Measurements from ENCODE around the gene HAO2. TPM values are rescaled to one million over a fixed set of nuclear protein-coding genes. Genes with fewer than 3 reads are reported as not detected.
A peak's percentile ranks its signal among the peaks of the same experiment; 100 is the strongest.

HAO2 gene
- total and polyA plus RNA-seq, 2 experiments from 2014 or later = not detected

GRCh38 chr1:119331190-119331515 lies 37.4 kb upstream of the HAO2 start:
- Histone ChIP-seq H3K9me2 (ENCODE audit: insufficient read depth) (0 out of 2 replicates have a peak, but pooled peaks cover 4% of the 10 kb centered on the region), H4K20me1 (replicated peaks; ENCODE audit: insufficient read depth) (no peaks in the 10 kb centered on the region), H3F3A (replicated peaks; ENCODE audit: low read depth) (peaks cover 12% of the 10 kb centered on the region), H3K4me1 (ENCODE audit: insufficient read depth) (peaks cover 43% of the 10 kb centered on the region), H3K27me3 (ENCODE audit: insufficient read depth) (no peaks in the 10 kb centered on the region), H2AFZ (no peak overlapping the region), H3K4me2 (peak overlapping the region; percentile 34; the same call in 1 of the 2 replicates), H3K27ac (ENCODE audit: low read depth) (peak overlapping the region; percentile 97), H3K36me3 (ENCODE audit: insufficient read depth) (no peaks in the 10 kb centered on the region), H3K4me3 (no peak overlapping the region), H3K79me2 (replicated peaks; ENCODE audit: insufficient read depth) (peaks cover 4% of the 10 kb centered on the region; the same call in 1 of the 2 replicates)
- Mint-ChIP-seq H3K4me1 (peaks cover 62% of the 10 kb centered on the region), H3K4me3 (no peak overlapping the region), H3K27me3 (ENCODE audit: insufficient read depth, low read depth, poor library complexity) (peaks cover 8% of the 10 kb centered on the region), H3K36me3 (ENCODE audit: low read depth) (peaks cover 27% of the 10 kb centered on the region), H3K27ac (no peak overlapping the region), H3K9me3 (peaks cover 15% of the 10 kb centered on the region)
- DNase-seq (ENCODE audit: low spot score) (no peak), ATAC-seq (no peak)
- TF ChIP-seq NANOG (IDR thresholded peaks at IDR 0.05; ENCODE audit: borderline replicate concordance) (no peak), ZNF331 (CRISPR knock-in tag; IDR thresholded peaks at IDR 0.05; ENCODE audit: low read depth) (no peak), ZNF462 (CRISPR knock-in tag; IDR thresholded peaks at IDR 0.05) (no peak)
- TF ChIP-seq, protein P1, sequence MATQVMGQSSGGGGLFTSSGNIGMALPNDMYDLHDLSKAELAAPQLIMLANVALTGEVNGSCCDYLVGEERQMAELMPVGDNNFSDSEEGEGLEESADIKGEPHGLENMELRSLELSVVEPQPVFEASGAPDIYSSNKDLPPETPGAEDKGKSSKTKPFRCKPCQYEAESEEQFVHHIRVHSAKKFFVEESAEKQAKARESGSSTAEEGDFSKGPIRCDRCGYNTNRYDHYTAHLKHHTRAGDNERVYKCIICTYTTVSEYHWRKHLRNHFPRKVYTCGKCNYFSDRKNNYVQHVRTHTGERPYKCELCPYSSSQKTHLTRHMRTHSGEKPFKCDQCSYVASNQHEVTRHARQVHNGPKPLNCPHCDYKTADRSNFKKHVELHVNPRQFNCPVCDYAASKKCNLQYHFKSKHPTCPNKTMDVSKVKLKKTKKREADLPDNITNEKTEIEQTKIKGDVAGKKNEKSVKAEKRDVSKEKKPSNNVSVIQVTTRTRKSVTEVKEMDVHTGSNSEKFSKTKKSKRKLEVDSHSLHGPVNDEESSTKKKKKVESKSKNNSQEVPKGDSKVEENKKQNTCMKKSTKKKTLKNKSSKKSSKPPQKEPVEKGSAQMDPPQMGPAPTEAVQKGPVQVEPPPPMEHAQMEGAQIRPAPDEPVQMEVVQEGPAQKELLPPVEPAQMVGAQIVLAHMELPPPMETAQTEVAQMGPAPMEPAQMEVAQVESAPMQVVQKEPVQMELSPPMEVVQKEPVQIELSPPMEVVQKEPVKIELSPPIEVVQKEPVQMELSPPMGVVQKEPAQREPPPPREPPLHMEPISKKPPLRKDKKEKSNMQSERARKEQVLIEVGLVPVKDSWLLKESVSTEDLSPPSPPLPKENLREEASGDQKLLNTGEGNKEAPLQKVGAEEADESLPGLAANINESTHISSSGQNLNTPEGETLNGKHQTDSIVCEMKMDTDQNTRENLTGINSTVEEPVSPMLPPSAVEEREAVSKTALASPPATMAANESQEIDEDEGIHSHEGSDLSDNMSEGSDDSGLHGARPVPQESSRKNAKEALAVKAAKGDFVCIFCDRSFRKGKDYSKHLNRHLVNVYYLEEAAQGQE (IDR thresholded peaks at IDR 0.05; ENCODE audit: unreplicated experiment) = no peak
